K562 (cell line): ENCODE results near the gene ZGLP1. TPM values are rescaled to one million over a fixed set of nuclear protein-coding genes. Genes with fewer than 3 reads are reported as not detected.

Experiments
- EZH2 ChIP-seq: IDR thresholded peaks from 2 replicates; pipeline ENCODE4 v1.6.1; 2012; ENCODE audit warnings: low read depth, mild to moderate bottlenecking, inconsistent platforms, low read length, borderline replicate concordance
- IFI16 ChIP-seq: fragments of 250-450 bp; sonication (Bioruptor Pico); IDR thresholded peaks from 2 replicates; pipeline ENCODE4 v2.1.2; 2022; ENCODE audit warnings: mild to moderate bottlenecking, inconsistent platforms
- KLF1 ChIP-seq: fragments of 450-650 bp; IDR thresholded peaks from 2 replicates; pipeline ENCODE4 v1.6.1; 2016; ENCODE audit warnings: missing genetic modification characterization, missing compliant biosample characterization
- MED1 ChIP-seq: sonication (generic); formaldehyde crosslinking; IDR thresholded peaks from 2 replicates; pipeline ENCODE4 v1.8.1; 2023; ENCODE audit warnings: missing genetic modification reagents, borderline replicate concordance
- NUFIP1 ChIP-seq: fragments of 450-650 bp; IDR thresholded peaks from 2 replicates; pipeline ENCODE4 v1.6.1; 2018; ENCODE audit not compliant: partially characterized antibody
- PHF21A ChIP-seq: fragments of 450-650 bp; IDR thresholded peaks from 2 replicates; pipeline ENCODE4 v1.6.1; 2017; ENCODE audit warnings: low read depth, borderline replicate concordance
- POLR3G ChIP-seq: IDR thresholded peaks from 2 replicates; pipeline ENCODE4 v1.6.1; 2011; ENCODE audit not compliant: insufficient read length, insufficient replicate concordance; ENCODE audit errors: extremely low read depth
- SMAD3 ChIP-seq: fragments of 450-650 bp; formaldehyde crosslinking; conservative IDR thresholded peaks from 2 replicates; pipeline ENCODE4 v1.4.0; 2020; ENCODE audit warnings: mild to moderate bottlenecking
- TAL1 ChIP-seq: fragments of 450-650 bp; IDR thresholded peaks from 2 replicates; pipeline ENCODE4 v1.6.1; 2016; ENCODE audit warnings: mild to moderate bottlenecking
- U2AF2 ChIP-seq: fragments of 200-400 bp; formaldehyde crosslinking; optimal IDR thresholded peaks from 2 replicates; pipeline ENCODE3; 2017; ENCODE audit warnings: low read depth, mild to moderate bottlenecking, low read length
- ZBTB43 ChIP-seq: sonication (generic); formaldehyde crosslinking; IDR thresholded peaks from 2 replicates; pipeline ENCODE4 v1.8.0; 2023; ENCODE audit warnings: mild to moderate bottlenecking, missing genetic modification reagents
- ZFP30 ChIP-seq: fragments of 250-450 bp; sonication (Bioruptor Pico); IDR thresholded peaks from 2 replicates; pipeline ENCODE4 v1.8.0; 2022; ENCODE audit warnings: moderate library complexity, mild to moderate bottlenecking, inconsistent platforms, borderline replicate concordance
- ZNF133 ChIP-seq: fragments of 250-450 bp; sonication (Bioruptor Pico); IDR thresholded peaks from 2 replicates; pipeline ENCODE4 v1.4.0; 2020; ENCODE audit warnings: mild to moderate bottlenecking
- ZNF253 ChIP-seq: fragments of 250-450 bp; sonication (Bioruptor Pico); conservative IDR thresholded peaks from 2 replicates; pipeline ENCODE4 v1.6.1; 2021; ENCODE audit warnings: mild to moderate bottlenecking
- ZNF280A ChIP-seq: fragments of 450-650 bp; IDR thresholded peaks from 2 replicates; pipeline ENCODE4 v1.6.1; 2018; ENCODE audit warnings: mild to moderate bottlenecking, low read depth; ENCODE audit not compliant: partially characterized antibody
- ZNF830 ChIP-seq: fragments of 250-450 bp; sonication (Bioruptor Pico); IDR thresholded peaks from 2 replicates; pipeline ENCODE4 v1.5.0; 2021; ENCODE audit warnings: mild to moderate bottlenecking
- polyA plus RNA-seq, 8 experiments: library from polyadenylated mRNA; depleted of rRNA in 4 of 8; stranded (reverse) in 5 of 8; unstranded in 3 of 8; fragments of >200 nt; fragmentation: Nextera tagmentation in 2 of 8; fragmentation: Illumina TruSeq in 1 of 8; extraction: Ambion mirVana in 2 of 8; extraction: Trizol in 1 of 8; gene quantifications; 2 replicates each; pipeline versions ENCODE4 v1.2.1 to v1.2.3, GENCODE V29; 2011 to 2014; ENCODE audit warnings: inconsistent platforms in 1 of 8, missing spikeins in 1 of 8
- total RNA-seq, 7 experiments: library from RNA; depleted of rRNA in 6 of 7; stranded (reverse); fragments of >200 nt in 6 of 7; fragmentation: Illumina TruSeq in 2 of 7; extraction: Trizol in 2 of 7; gene quantifications; 2 replicates each; pipeline versions ENCODE4 v1.2.1 to v1.2.3, GENCODE V29; 2011 to 2021; ENCODE audit warnings: low replicate concordance in 1 of 7
- TF ChIP-seq, protein P1 (sequence below): fragments of 450-650 bp; IDR thresholded peaks from 2 replicates; pipeline ENCODE4 v1.6.1; 2018; ENCODE audit not compliant: partially characterized antibody
- TF ChIP-seq, protein P2 (sequence below), 3 experiments: fragments of 200-800 bp in 1 of 3; fragments of 250-450 bp in 1 of 3; fragments of 450-650 bp in 1 of 3; sonication (Bioruptor Pico) in 1 of 3; sonication (Bioruptor generic) in 1 of 3; formaldehyde crosslinking in 1 of 3; IDR thresholded peaks; 2 replicates each; pipeline versions ENCODE4 v1.6.1 to v1.8.0; 2016 to 2022; ENCODE audit warnings: mild to moderate bottlenecking in 2 of 3, missing genetic modification characterization in 2 of 3, missing compliant biosample characterization in 1 of 3, moderate library complexity in 1 of 3

Gene ZGLP1
- total and polyA plus RNA-seq, 9 of the 15 experiments (the other 6 are each of a cell fraction or from before 2014, with no cell fraction given), result 0.24 to 4.5 (median 2.2) TPM

GRCh38 chr19:10305139-10305806 is 4.3 kb downstream of the ZGLP1 start (continued):
- TF ChIP-seq, protein P1, sequence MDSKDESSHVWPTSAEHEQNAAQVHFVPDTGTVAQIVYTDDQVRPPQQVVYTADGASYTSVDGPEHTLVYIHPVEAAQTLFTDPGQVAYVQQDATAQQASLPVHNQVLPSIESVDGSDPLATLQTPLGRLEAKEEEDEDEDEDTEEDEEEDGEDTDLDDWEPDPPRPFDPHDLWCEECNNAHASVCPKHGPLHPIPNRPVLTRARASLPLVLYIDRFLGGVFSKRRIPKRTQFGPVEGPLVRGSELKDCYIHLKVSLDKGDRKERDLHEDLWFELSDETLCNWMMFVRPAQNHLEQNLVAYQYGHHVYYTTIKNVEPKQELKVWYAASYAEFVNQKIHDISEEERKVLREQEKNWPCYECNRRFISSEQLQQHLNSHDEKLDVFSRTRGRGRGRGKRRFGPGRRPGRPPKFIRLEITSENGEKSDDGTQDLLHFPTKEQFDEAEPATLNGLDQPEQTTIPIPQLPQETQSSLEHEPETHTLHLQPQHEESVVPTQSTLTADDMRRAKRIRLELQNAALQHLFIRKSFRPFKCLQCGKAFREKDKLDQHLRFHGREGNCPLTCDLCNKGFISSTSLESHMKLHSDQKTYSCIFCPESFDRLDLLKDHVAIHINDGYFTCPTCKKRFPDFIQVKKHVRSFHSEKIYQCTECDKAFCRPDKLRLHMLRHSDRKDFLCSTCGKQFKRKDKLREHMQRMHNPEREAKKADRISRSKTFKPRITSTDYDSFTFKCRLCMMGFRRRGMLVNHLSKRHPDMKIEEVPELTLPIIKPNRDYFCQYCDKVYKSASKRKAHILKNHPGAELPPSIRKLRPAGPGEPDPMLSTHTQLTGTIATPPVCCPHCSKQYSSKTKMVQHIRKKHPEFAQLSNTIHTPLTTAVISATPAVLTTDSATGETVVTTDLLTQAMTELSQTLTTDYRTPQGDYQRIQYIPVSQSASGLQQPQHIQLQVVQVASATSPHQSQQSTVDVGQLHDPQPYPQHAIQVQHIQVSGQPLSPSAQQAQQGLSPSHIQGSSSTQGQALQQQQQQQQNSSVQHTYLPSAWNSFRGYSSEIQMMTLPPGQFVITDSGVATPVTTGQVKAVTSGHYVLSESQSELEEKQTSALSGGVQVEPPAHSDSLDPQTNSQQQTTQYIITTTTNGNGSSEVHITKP, result peak; percentile 24
- TF ChIP-seq KLF1, result no peak
- no peak for TF ChIP-seq SMAD3 (CRISPR knock-in tag)
- TF ChIP-seq ZBTB43 (CRISPR knock-in tag), result no peak
- no peak for TF ChIP-seq IFI16 (CRISPR knock-in tag)
- no peak for TF ChIP-seq NUFIP1
- TF ChIP-seq EZH2, result no peak
- TF ChIP-seq ZNF830, result no peak
- no peak for TF ChIP-seq TAL1
- TF ChIP-seq U2AF2, result no peak
- no peak for TF ChIP-seq ZNF133 (CRISPR knock-in tag)
- TF ChIP-seq, protein P2, sequence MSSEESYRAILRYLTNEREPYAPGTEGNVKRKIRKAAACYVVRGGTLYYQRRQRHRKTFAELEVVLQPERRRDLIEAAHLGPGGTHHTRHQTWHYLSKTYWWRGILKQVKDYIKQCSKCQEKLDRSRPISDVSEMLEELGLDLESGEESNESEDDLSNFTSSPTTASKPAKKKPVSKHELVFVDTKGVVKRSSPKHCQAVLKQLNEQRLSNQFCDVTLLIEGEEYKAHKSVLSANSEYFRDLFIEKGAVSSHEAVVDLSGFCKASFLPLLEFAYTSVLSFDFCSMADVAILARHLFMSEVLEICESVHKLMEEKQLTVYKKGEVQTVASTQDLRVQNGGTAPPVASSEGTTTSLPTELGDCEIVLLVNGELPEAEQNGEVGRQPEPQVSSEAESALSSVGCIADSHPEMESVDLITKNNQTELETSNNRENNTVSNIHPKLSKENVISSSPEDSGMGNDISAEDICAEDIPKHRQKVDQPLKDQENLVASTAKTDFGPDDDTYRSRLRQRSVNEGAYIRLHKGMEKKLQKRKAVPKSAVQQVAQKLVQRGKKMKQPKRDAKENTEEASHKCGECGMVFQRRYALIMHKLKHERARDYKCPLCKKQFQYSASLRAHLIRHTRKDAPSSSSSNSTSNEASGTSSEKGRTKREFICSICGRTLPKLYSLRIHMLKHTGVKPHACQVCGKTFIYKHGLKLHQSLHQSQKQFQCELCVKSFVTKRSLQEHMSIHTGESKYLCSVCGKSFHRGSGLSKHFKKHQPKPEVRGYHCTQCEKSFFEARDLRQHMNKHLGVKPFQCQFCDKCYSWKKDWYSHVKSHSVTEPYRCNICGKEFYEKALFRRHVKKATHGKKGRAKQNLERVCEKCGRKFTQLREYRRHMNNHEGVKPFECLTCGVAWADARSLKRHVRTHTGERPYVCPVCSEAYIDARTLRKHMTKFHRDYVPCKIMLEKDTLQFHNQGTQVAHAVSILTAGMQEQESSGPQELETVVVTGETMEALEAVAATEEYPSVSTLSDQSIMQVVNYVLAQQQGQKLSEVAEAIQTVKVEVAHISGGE (CRISPR knock-in tag; IDR thresholded peaks at IDR 0.05), result no peak
- no peak for TF ChIP-seq ZNF253 (CRISPR knock-in tag)
- TF ChIP-seq ZNF280A, result no peak
- TF ChIP-seq MED1 (CRISPR knock-in tag), result no peak
- TF ChIP-seq POLR3G, result no peak
- TF ChIP-seq PHF21A, result peak; percentile 94
- no peak for TF ChIP-seq ZFP30 (CRISPR knock-in tag)
